SKM-1 (cell line): ENCODE results near the gene HTR1D.

Experiments used
- DNase-seq: peaks from one replicate; lab custom pipeline; 2025; ENCODE audit not compliant: unreplicated experiment; lab: John Stamatoyannopoulos, UW

HTR1D gene

GRCh38 chr1:23185381-23185780 lies 31.9 kb downstream of the HTR1D start:
- DNase-seq, result no peak

- DNase-seq, result no peak
These were observed 32.9 kb downstream of the HTR1D start for GRCh38 chr1:23184212-23184934.

GRCh38 chr1:23179862-23180261 lies 37.4 kb downstream of the HTR1D start:
- DNase-seq, result no peak

GRCh38 chr1:23178950-23179349 lies 38.4 kb downstream of the HTR1D start:
- no peak for DNase-seq

- DNase-seq, result no peak
These were observed 38.9 kb downstream of the HTR1D start for GRCh38 chr1:23178414-23178813.

- no peak for DNase-seq
These were observed 39.6 kb downstream of the HTR1D start for GRCh38 chr1:23177438-23178380.

GRCh38 chr1:23177031-23177430 lies 40.3 kb downstream of the HTR1D start:
- DNase-seq, result no peak

GRCh38 chr1:23174426-23175110 lies 42.7 kb downstream of the HTR1D start:
- DNase-seq, result no peak

GRCh38 chr1:23171181-23171755 lies 46.0 kb downstream of the HTR1D start:
- no peak for DNase-seq

- peak; percentile 88 for DNase-seq
These were observed 47.5 kb downstream of the HTR1D start for GRCh38 chr1:23169727-23170335.

GRCh38 chr1:23169195-23169575 lies 48.1 kb downstream of the HTR1D start:
- no peak for DNase-seq

- DNase-seq, result peak; percentile 28
These were observed 48.7 kb downstream of the HTR1D start, which contains the start of gene LUZP1 for GRCh38 chr1:23168445-23169194. Gene LUZP1 (minus strand): TSS chr1:23168856.

GRCh38 chr1:23168079-23168444 lies 49.2 kb downstream of the HTR1D start:
- DNase-seq, result no peak

GRCh38 chr1:23167353-23168078 lies 49.8 kb downstream of the HTR1D start:
- DNase-seq, result no peak

GRCh38 chr1:23166854-23167253 lies 50.4 kb downstream of the HTR1D start:
- no peak for DNase-seq

GRCh38 chr1:23163395-23163794 lies 53.9 kb downstream of the HTR1D start:
- no peak for DNase-seq

GRCh38 chr1:23159963-23160877 lies 57.1 kb downstream of the HTR1D start:
- DNase-seq, result no peak

GRCh38 chr1:23156940-23157339 lies 60.4 kb downstream of the HTR1D start:
- DNase-seq, result no peak
